ENCODE measurements around the gene RGS7. TPM values are rescaled to one million over a fixed set of nuclear protein-coding genes. Genes with fewer than 3 reads are reported as not detected.

Gene RGS7
- total and polyA plus RNA-seq, 10 of the 15 experiments (the other 5 are each of a cell fraction or from before 2014, with no cell fraction given) = not detected

- TF ChIP-seq SKIL (IDR thresholded peaks at IDR 0.05; ENCODE audit: low read depth, poor library complexity, severe bottlenecking) = no peak
Observed at GRCh38 chr1:240768979-240769378, 588.0 kb downstream of the RGS7 start (continued).

- no peak for ATAC-seq
- Histone ChIP-seq H2AFZ (ENCODE audit: control insufficient read depth, low read depth, low read length) (no peak overlapping the region), H3K27me3 (replicated peaks in 1 of 2; ENCODE audit: control insufficient read depth in 2 of 2, insufficient read depth in 2 of 2, low read length in 1 of 2) (no peaks in the 10 kb centered on the region), H3K9me3 (replicated peaks; ENCODE audit: control insufficient read depth, insufficient read depth, low read length) (no peaks in the 10 kb centered on the region), H3K4me1 (ENCODE audit: control insufficient read depth, insufficient read depth, low read length) (no peaks in the 10 kb centered on the region), H3K4me2 (ENCODE audit: control insufficient read depth, insufficient read depth) (no peak overlapping the region), H3K9ac (ENCODE audit: control insufficient read depth, insufficient read depth, low read length) (no peak overlapping the region), H3K27ac (ENCODE audit: control insufficient read depth, insufficient read depth) (no peak overlapping the region), H3K36me3 (ENCODE audit: control insufficient read depth in 2 of 2, insufficient read depth in 2 of 2, low read length in 1 of 2) (no peaks in the 10 kb centered on the region), H3K79me2 (ENCODE audit: control insufficient read depth, insufficient read depth, low read length) (no peaks in the 10 kb centered on the region), H4K20me1 (ENCODE audit: control insufficient read depth, insufficient read depth) (no peaks in the 10 kb centered on the region), H3K4me3 (no peak overlapping the region)
- no peak for DNase-seq (ENCODE audit: low read depth, low spot score)
- RAD21 ChIA-PET (ENCODE audit: unreplicated experiment) = no interaction called here
- TF ChIP-seq RBBP5 (conservative IDR thresholded peaks at IDR 0.05) (no peak), MXI1 (IDR thresholded peaks at IDR 0.05; ENCODE audit: low read depth, low read length) (no peak), NR2C2 (IDR thresholded peaks at IDR 0.05; ENCODE audit: borderline replicate concordance, control insufficient read depth, insufficient read length, low read depth) (no peak), EED (IDR thresholded peaks at IDR 0.05; ENCODE audit: low read depth) (no peak), ZBTB33 (IDR thresholded peaks at IDR 0.05) (no peak), SP1 (IDR thresholded peaks at IDR 0.05; ENCODE audit: low read depth, low read length) (no peak), ZNF24 (IDR thresholded peaks at IDR 0.05) (no peak), SREBF2 (IDR thresholded peaks at IDR 0.05; ENCODE audit: low read length) (no peak), CHD2 (IDR thresholded peaks at IDR 0.05; ENCODE audit: borderline replicate concordance, low read depth, low read length) (no peak)
- SMC1A ChIA-PET (ENCODE audit: uncharacterized antibody, unreplicated experiment) = no interaction called here
- BruUV-seq (replicated peaks) = no TSS peak
- in situ Hi-C loops (cut with MboI) = no loop called here
- FAIRE-seq = no peak
- POLR2A ChIA-PET = no interaction called here
- intact Hi-C loops (cut with micrococcal nuclease; ENCODE audit: unreplicated experiment) = no loop called here
- CTCF ChIA-PET = no interaction called here
Observed at GRCh38 chr1:240766831-240767230, 590.2 kb downstream of the RGS7 start.

Data from GM12878 (cell line).